ENCODE results near the gene ACOT2.
"Not testable (repeated sequence)": the region's sequence is repeated elsewhere in the genome, so short reads cannot be mapped to it uniquely, and the experiment has no call there.

Gene ACOT2

DNA sequence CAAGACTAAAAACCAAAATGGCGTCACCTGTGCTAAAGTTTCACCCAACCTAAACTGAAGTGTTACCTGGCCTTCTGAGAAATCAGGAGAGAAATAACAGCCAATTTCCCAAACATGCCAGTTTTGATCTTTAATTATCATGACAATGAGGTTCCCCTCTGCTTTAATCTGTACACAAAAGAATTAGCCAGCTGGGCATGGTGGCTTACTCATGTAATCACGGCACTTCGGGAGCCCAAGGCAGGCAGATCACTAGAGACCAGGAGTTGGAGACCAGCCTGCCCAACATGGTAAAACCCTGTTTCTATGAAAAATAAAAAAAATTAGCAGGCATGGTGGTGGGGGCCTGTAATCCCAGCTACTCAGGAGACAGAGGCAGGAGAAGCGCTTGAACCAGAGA lies 15.2 kb upstream of the ACOT2 start:
- TF ChIP-seq, protein P1, sequence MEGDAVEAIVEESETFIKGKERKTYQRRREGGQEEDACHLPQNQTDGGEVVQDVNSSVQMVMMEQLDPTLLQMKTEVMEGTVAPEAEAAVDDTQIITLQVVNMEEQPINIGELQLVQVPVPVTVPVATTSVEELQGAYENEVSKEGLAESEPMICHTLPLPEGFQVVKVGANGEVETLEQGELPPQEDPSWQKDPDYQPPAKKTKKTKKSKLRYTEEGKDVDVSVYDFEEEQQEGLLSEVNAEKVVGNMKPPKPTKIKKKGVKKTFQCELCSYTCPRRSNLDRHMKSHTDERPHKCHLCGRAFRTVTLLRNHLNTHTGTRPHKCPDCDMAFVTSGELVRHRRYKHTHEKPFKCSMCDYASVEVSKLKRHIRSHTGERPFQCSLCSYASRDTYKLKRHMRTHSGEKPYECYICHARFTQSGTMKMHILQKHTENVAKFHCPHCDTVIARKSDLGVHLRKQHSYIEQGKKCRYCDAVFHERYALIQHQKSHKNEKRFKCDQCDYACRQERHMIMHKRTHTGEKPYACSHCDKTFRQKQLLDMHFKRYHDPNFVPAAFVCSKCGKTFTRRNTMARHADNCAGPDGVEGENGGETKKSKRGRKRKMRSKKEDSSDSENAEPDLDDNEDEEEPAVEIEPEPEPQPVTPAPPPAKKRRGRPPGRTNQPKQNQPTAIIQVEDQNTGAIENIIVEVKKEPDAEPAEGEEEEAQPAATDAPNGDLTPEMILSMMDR (IDR thresholded peaks at IDR 0.05; ENCODE audit: borderline replicate concordance, insufficient read depth, low read depth, low read length), result no peak
- no peak overlapping the region for H3K4me3 ChIP-seq (ENCODE audit: low read depth, low read length)

DNA sequence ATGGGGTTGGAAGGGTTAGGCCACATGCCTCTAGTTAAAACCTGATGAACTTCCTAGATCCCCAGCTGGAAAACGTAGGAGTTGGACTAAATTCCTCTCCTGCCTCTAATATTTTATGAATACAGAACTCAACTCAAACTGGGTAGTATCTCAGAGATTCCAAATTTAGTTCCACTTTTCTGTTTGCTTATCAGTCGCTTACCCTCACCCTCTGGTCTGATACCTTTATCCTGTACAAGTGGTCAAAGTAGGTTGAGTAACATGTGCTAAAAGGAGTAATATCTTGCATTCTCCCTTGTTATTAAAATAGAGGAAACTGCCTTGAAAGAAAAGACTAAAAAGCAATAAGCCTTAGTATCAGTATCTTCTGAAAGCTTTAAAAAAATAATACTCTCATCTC lies 11.8 kb upstream of the ACOT2 start:
- not testable (repeated sequence) for H3K4me3 ChIP-seq (ENCODE audit: low read depth, low read length)

DNA sequence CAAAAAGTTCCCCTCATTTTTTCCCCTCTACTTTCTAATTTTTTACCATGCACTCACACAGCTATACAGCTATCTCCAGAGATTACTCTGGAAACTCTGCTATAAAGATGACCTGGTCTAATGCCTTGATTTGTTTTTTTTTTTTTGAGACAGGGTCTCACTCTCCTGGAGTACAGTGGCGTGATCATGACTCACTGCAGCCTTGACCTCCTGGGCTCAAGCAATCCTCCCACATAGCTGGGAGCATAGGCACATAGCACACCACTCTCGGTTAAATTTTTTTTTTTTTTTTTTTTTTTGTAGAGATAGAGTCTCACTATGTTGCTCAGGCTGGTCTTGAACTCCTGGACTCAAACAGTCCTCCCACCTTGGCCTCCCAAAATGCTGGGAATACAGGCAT lies 10.8 kb upstream of the ACOT2 start:
- H3K4me3 ChIP-seq (ENCODE audit: low read depth, low read length), result not testable (repeated sequence)

DNA sequence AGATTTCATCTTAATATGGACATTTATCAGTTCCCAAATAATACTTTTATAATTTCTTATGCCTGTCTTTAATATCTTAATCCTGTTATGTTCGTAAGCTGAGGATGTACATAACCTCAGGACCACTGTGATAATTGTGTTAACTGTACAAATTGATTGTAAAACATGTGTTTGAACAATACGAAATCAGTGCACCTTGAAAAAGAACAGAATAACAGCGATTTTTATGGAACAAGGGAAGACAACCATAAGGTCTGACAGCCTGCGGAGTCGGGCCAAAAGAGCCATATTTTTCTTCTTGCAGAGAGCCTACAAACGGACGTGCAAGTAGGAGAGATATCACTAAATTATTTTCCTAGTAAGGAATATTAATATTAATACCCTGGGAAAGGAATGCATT lies 6.8 kb upstream of the ACOT2 start:
- not testable (repeated sequence) for H3K4me3 ChIP-seq (ENCODE audit: low read depth, low read length)

DNA sequence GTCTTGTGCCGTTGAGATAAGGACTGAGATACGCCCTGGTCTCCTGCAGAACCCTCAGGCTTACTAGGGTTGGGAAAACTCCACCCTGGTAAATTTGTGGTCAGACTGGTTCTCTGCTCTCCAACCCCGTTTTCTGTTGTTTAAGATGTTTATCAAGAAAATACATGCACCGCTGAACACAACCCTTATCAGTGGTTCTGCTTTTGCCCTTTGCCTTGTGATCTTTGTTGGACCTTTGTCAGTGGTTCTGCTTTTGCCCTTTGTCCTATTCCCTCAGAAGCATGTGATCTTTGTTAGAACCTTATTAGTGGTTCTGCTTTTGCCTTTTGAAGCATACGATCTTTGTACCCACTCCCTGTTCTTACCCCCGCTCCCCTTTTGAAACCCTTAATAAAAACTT lies 6.3 kb upstream of the ACOT2 start:
- H3K4me3 ChIP-seq (ENCODE audit: low read depth, low read length), result not testable (repeated sequence)

DNA sequence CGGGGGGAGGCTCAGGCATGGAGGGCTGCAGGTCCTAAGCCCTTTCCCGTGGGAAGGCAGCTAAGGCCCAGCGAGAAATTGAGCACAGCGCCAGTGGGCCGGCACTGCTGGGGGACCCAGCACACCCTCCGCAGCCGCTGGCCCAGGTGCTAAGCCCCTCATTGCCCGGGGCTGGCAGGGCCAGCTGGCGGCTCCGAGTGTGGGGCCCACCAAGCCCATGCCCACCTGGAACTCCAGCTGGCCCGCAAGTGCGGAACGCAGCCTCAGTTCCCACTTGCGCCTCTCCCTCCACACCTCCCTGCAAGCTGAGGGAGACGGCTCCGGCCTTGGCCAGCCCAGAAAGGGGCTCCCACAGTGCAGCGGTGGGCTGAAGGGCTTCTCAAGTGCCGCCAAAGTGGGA lies 2.6 kb upstream of the ACOT2 start:
- H3K4me3 ChIP-seq (ENCODE audit: low read depth, low read length), result not testable (repeated sequence)

DNA sequence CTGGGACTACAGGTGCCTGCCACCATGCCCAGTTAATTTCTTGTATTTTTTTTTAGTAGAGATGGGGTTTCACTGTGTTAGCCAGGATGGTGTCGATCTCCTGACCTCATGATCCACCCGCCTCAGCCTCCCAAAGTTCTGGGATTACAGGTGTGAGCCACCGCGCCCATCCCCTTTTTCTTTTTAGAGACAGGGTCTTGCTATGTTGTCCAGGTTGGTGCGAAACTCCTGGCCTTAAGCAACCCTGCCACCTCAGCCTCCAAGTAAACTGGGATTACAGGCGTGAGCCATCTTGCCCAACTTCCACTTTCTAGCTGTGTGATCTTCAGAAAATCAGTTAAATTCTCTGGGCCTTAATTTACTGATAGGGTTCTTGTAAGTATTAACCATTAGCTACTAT lies 2.1 kb upstream of the ACOT2 start:
- H3K4me3 ChIP-seq (ENCODE audit: low read depth, low read length), result not testable (repeated sequence)

DNA sequence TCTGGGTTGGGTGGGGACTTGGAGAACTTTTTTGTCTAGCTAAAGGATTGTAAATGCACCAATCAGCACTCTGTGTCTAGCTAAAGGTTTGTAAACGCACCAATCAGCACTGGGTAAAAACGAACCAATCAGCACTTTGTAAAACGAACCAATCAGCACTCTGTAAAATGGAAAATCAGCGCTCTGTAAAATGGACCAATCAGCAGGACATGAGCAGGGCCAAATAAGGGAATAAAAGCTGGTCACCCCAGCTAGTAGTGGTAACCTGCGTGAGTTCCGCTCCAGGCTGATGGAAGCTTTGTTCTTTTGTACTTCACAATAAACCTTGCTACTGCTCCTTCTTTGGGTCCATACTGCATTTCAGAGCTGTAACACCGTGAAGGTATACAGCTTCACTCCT lies 1.7 kb upstream of the ACOT2 start:
- H3K4me3 ChIP-seq (ENCODE audit: low read depth, low read length), result no peak overlapping the region
- TF ChIP-seq, protein P1 (IDR thresholded peaks at IDR 0.05; ENCODE audit: borderline replicate concordance, insufficient read depth, low read depth, low read length), result no peak

DNA sequence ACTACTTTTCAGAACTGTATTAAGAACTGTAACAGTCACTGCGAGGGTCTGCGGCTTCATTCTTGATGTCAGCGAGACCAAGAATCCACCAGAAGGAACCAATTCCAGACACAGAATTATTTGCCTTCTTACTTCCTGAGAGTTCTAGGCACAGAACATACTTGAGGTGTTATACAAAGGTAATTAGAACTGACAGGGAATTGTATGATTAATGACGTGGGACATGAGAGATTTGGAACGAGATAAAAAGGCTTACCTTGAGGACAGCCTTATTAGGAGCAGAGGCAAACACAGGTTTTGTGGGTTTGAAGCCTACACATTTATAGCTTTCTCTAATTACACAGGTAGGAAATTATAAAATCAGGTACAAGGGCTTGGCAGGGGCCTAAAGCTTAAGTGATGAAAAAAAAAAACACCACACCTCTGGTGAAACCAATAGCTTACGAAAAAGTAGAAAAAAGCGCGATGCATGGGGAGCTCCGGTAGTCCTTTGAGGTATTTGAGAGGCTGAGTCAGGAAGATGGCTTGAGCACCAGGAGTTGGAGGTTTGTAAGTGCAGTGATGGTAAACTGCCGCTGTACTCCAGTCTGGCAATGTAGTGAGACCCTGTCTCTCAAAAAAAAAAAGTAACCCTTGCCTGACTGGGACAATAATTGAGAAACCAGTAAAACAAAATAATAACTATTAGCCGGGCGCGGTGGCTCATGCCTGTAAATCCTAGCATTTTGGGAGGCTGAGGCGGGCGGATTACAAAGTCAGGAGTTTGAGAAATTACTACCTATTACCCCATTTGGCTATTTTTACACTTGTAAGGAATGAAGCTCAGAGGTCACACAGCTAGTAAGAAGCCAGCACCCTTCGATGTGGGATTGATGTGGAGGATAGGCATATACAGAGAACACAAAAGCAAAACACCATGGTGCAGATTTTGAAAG lies 795 bp upstream of the ACOT2 start:
- TF ChIP-seq, protein P1 (IDR thresholded peaks at IDR 0.05; ENCODE audit: borderline replicate concordance, insufficient read depth, low read depth, low read length), result no peak
- H3K4me3 ChIP-seq (ENCODE audit: low read depth, low read length), result peak overlapping the region; percentile 59

DNA sequence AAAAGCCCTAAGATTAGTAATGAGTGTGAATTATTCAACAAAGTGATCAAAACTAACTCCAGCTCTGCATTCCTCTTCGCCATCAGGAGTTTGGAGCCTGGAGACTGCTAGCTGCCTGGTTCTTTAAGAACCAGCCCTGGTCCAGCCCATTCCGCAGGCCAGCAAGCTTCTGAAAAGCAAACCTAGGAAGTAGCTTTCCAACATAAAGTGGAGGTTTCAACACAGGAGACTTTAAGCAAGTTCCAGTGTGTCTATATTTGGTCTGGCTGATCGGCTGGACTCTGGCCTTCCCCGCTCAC lies 178 bp upstream of the ACOT2 start:
- peak overlapping the region; percentile 59 for H3K4me3 ChIP-seq (ENCODE audit: low read depth, low read length)

DNA sequence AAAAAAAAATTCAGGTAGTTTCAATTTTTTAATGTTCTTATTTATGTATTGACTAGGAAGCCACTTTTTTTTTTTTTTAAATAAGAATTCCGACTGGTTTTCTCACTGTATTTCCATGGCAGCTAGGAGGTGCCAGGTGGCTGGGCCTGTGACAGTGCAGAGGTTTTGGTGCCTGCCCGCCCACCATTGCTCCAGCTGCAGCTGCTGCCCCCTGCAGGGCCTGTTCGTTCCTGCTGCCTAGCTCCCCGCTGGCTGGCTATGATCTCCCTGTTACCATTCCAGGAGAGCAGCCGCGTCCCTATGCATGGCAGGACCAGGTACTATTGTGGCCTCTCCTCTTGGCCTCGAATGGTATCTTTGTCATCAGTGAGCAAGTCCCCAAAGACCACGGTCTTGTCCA lies 1.9 kb downstream of the ACOT2 start:
- H3K4me3 ChIP-seq (ENCODE audit: low read depth, low read length), result not testable (repeated sequence)
- TF ChIP-seq, protein P1 (IDR thresholded peaks at IDR 0.05; ENCODE audit: borderline replicate concordance, insufficient read depth, low read depth, low read length), result peak; percentile 62

DNA sequence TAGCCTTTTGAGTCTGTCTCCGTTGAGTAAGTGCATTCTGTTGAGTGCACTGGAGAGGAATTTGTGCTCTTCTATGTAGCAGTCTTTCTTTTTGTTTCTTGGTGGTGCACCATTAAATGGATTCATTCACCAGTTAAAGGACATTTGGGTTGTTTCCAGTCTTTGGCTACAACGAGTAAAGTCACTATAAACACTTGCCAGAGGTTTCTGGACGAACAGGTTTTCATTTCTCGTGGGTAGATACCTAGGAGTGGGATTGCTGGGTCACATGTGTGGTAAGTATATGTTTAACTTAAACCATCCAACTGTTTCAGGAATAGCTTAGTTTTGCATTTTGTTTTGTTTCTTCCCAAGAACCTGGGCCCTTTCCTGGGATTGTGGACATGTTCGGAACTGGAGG lies 4.0 kb downstream of the ACOT2 start:
- not testable (repeated sequence) for H3K4me3 ChIP-seq (ENCODE audit: low read depth, low read length)

DNA sequence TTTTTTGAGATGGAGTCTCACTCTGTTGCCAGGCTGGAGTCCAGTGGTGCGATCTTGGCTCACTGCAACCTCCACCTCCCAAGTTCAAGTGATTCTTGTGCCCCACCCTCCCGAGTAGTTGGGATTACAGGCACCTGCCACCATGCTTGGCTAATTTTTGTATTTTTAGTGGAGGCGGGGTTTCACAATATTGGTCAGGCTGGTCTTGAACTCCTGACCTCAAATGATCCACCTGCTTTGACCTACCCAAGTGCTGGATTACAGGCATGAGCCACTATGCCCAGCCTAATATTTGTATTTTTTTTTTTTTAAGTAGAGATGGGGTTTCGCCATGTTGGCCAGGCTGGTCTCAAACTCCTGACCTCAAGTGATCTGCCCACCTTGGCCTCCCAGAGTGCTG lies 4.7 kb downstream of the ACOT2 start:
- not testable (repeated sequence) for H3K4me3 ChIP-seq (ENCODE audit: low read depth, low read length)

DNA sequence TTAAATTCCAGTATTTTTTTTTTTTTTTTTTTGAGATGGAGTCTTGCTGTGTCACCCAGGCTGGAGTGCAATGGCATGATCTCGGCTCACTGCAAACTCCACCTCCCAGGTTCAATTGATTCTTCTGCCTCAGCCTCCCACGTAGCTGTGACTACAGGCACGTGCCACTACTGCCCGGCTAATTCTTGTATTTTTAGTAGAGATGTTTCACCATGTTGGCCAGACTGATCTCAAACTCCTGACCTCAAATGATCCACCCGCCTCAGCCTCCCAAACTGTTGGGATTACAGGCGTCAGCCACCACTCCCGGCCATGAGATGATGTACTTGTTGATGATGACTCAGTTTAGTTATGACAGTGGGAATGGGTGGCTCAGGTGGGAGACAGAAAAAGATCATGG lies 5.2 kb downstream of the ACOT2 start:
- not testable (repeated sequence) for H3K4me3 ChIP-seq (ENCODE audit: low read depth, low read length)
